ENCODE measurements around the gene ZNF90.
"Not testable (repeated sequence)": the region's sequence is repeated elsewhere in the genome, so short reads cannot be mapped to it uniquely, and the experiment has no call there.

GRCh38 chr19:20132933-20133332 is 55.1 kb downstream of the ZNF90 start:
- not testable (repeated sequence) for TF ChIP-seq CTCF (IDR thresholded peaks at IDR 0.05); EZH2 (IDR thresholded peaks at IDR 0.05; ENCODE audit: borderline replicate concordance, insufficient read depth, low read depth, low read length, poor library complexity, severe bottlenecking)

All from B cell (primary cell).